ENCODE measurements around the gene CST2.

DNA sequence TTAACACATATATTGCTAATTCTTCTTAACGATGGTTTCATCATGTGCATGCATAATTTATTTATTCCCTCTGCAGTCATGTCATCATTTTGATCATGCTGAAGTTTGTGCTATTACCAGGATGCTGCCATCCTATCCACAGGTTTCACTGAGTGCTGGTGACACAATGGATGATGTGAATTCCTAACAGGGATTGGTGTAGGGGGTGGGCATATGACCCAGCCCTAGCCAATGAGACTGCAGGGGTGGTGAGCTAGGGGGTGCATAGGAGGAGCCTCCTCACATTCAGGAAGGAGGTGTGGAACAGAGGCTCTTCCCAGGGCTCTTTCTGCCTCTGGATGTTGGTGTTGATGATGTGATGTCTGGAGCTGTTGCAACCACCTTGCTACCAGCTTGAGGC is 45.5 kb upstream of the CST2 start:
- TF ChIP-seq, protein P1, sequence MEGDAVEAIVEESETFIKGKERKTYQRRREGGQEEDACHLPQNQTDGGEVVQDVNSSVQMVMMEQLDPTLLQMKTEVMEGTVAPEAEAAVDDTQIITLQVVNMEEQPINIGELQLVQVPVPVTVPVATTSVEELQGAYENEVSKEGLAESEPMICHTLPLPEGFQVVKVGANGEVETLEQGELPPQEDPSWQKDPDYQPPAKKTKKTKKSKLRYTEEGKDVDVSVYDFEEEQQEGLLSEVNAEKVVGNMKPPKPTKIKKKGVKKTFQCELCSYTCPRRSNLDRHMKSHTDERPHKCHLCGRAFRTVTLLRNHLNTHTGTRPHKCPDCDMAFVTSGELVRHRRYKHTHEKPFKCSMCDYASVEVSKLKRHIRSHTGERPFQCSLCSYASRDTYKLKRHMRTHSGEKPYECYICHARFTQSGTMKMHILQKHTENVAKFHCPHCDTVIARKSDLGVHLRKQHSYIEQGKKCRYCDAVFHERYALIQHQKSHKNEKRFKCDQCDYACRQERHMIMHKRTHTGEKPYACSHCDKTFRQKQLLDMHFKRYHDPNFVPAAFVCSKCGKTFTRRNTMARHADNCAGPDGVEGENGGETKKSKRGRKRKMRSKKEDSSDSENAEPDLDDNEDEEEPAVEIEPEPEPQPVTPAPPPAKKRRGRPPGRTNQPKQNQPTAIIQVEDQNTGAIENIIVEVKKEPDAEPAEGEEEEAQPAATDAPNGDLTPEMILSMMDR (IDR thresholded peaks at IDR 0.05) = no peak
- TF ChIP-seq EZH2 (IDR thresholded peaks at IDR 0.05; ENCODE audit: borderline replicate concordance, insufficient read depth, low read depth, low read length, poor library complexity, severe bottlenecking) = no peak
